Activated gamma-delta T cell (primary cell): Measurements from ENCODE around the gene ADAM21.
"Not testable (repeated sequence)": the region's sequence is repeated elsewhere in the genome, so short reads cannot be mapped to it uniquely, and the experiment has no call there.

Experiments
- DNase-seq: peaks from one replicate; lab custom pipeline; 2025; lab: John Stamatoyannopoulos, UW

The ADAM21 gene

DNA sequence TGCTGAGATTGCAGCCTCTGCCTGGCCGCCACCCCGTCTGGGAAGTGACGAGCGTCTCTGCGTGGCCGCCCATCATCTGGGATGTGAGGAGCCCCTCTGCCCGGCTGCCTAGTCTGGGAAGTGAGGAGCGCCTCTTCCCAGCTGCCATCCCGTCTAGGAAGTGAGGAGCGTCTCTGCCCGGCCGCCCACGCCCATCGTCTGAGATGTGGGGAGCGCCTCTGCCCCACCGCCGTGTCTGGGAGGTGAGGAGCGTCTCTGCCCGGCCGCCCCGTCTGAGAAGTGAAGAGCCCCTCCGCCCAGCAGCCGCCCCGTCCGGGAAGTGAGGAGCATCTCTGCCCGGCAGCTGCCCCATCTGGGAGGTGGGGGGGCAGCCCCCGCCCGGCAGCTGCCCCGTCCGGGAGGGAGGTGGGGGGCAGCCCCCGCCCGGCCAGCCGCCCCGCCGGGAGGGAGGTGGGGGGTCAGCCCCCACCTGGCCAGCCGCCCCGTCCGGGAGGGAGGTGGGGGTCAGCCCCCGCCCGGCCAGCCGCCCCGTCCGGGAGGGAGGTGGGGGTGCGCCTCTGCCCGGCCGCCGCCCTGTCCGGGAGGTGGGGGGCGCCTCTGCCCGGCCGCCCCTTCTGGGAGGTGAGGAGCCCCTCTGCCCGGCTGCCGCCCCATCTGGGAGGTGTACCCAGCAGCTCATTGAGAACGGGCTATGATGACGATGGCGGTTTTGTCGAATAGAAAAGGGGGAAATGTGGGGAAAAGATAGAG, 25.6 kb downstream of the ADAM21 start:
- not testable (repeated sequence) for DNase-seq

DNA sequence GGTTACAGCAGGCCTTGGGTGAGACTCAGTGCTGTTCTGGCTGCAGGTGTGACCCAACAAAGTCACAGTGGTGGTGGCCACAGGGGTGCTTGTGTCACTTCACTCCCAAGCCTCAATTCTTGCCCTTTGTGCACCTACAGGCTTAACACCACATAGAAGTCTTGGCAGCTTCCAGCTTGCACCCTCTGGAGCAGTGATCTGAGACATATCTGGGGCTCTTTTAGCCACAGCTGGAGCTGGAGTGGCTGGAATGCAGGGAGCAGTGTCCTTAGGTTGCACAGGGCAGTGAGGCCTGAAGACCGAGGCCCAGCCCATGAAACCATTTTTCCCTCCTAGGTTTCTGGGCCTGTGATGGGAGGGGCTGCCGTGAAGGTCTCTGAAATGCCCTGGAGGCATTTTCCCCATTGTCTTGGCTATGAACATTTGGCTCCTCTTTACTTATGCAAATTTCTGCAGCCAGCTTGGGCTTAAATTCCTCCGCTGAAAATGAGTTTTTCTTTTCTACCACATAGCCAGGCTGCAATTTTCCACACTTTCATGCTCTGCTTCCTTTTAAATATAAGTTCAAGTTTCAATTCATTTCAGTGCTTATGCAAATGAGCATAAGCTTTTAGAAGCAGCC, 37.7 kb downstream of the ADAM21 start:
- DNase-seq, result no peak

DNA sequence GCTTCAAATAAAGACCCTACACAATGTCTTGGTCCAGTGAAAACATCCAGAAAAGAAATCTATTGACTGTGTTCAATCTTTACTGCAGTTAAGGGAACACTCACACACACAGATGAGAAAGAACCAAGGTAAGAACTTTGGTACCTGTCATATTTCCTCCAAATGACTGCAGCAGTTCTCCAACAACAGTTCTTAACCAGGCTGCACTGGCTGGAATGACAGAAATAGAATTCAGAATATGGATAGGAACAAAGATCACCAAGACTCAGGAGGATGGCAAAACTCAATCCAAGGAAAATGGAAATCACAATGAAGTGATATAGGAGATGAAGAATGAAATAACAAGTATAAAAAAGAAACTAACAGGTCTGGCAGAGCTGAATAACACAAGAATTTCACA, 46.2 kb downstream of the ADAM21 start:
- DNase-seq, result no peak
